Fibroblast of lung (primary cell): ENCODE measurements around the gene NRBP1. TPM values are rescaled to one million over a fixed set of nuclear protein-coding genes. Genes with fewer than 3 reads are reported as not detected.

Experiments used
- DNase-seq, 2 donors: peaks; one replicate each; pipeline versions ENCODE4 v3.0.0 to v3.0.0-alpha.2; 2010; ENCODE audit warnings: low read depth in 2 of 2
- H2AFZ ChIP-seq: 2 replicates; pipeline ENCODE4 v1.5.1; 2012; ENCODE audit warnings: low read length, control low read depth, inconsistent platforms
- H3K27ac ChIP-seq: 2 replicates; pipeline ENCODE4 v1.5.1; 2011; ENCODE audit warnings: low read length, control low read depth; ENCODE audit not compliant: insufficient read depth
- H3K27me3 ChIP-seq: 2 replicates; pipeline ENCODE4 v1.5.1; 2011; ENCODE audit warnings: mild to moderate bottlenecking, low read length; ENCODE audit not compliant: control insufficient read depth, insufficient read depth
- H3K36me3 ChIP-seq: 2 replicates; pipeline ENCODE4 v1.5.1; 2011; ENCODE audit warnings: low read length; ENCODE audit not compliant: control insufficient read depth, insufficient read depth
- H3K4me1 ChIP-seq: 2 replicates; pipeline ENCODE4 v1.5.1; 2011; ENCODE audit warnings: low read length; ENCODE audit not compliant: control insufficient read depth, insufficient read depth; ENCODE audit errors: extremely low read depth
- H3K4me2 ChIP-seq: 2 replicates; pipeline ENCODE4 v1.5.1; 2011; ENCODE audit warnings: low read length, control low read depth; ENCODE audit not compliant: insufficient read depth; ENCODE audit errors: extremely low read depth
- H3K4me3 ChIP-seq, 4 experiments: fragments of 200-600 bp in 1 of 4; sonication (generic) in 1 of 4; replicated peaks in 1 of 4; 2 replicates each; pipeline ENCODE4 v1.5.1; 2011 to 2016; ENCODE audit warnings: low read length in 4 of 4, low read depth in 3 of 4, mild to moderate bottlenecking in 3 of 4, control low read depth in 2 of 4, inconsistent platforms in 1 of 4, mixed read lengths in 1 of 4; ENCODE audit not compliant: insufficient read depth in 1 of 4; ENCODE audit errors: control extremely low read depth in 1 of 4
- H3K79me2 ChIP-seq: 2 replicates; pipeline ENCODE4 v1.5.1; 2012; ENCODE audit warnings: mild to moderate bottlenecking, low read length, inconsistent platforms; ENCODE audit not compliant: control insufficient read depth, insufficient read depth
- H3K9ac ChIP-seq: 2 replicates; pipeline ENCODE4 v1.5.1; 2011; ENCODE audit warnings: mild to moderate bottlenecking, low read length, control low read depth; ENCODE audit not compliant: insufficient read depth
- H3K9me3 ChIP-seq: 2 replicates; pipeline ENCODE4 v1.5.1; 2012; ENCODE audit warnings: low read depth, low read length; ENCODE audit not compliant: control insufficient read depth, insufficient read depth
- H4K20me1 ChIP-seq: 2 replicates; pipeline ENCODE4 v1.5.1; 2011; ENCODE audit warnings: low read length; ENCODE audit not compliant: control insufficient read depth, insufficient read depth; ENCODE audit errors: extremely low read depth
- CTCF ChIP-seq, 2 donors: IDR thresholded peaks in 1 of 2; conservative IDR thresholded peaks in 1 of 2; 1 replicate in 1 of 2; 2 replicates in 1 of 2; pipeline ENCODE4 v1.5.1; 2011 to 2012; ENCODE audit warnings: low read length in 2 of 2, control low read depth in 1 of 2, inconsistent platforms in 1 of 2, low read depth in 1 of 2, mild to moderate bottlenecking in 1 of 2
- EZH2 ChIP-seq: IDR thresholded peaks from 2 replicates; pipeline ENCODE4 v1.5.1; 2012; ENCODE audit warnings: low read length, control low read depth, mild to moderate bottlenecking; ENCODE audit errors: missing control alignments
- polyA plus RNA-seq, 2 donors: library from polyadenylated mRNA; depleted of rRNA in 1 of 2; stranded (reverse) in 1 of 2; unstranded in 1 of 2; fragments of >200 nt; gene quantifications; 2 replicates each; pipeline ENCODE4 v1.2.1, GENCODE V29; 2011 to 2012; ENCODE audit warnings: missing spikeins in 1 of 2
- total RNA-seq: library from RNA; depleted of rRNA; stranded (reverse); fragments of >200 nt; gene quantifications from 2 replicates; pipeline ENCODE4 v1.2.1, GENCODE V29; 2014

NRBP1 gene
- total and polyA plus RNA-seq, 2 donors (not counting 1 experiment from before 2014, with no cell fraction given): 77.5 to 192 TPM

GRCh38 chr2:27407798-27408491 lies 20.5 kb upstream of the NRBP1 start:
- Histone ChIP-seq H3K4me2 (peak overlapping the region; percentile 82), H3K27me3 (no peaks in the 10 kb centered on the region), H3K36me3 (no peaks in the 10 kb centered on the region), H4K20me1 (no peaks in the 10 kb centered on the region), H3K9me3 (no peaks in the 10 kb centered on the region), H2AFZ (no peak overlapping the region), H3K27ac (no peak overlapping the region), H3K4me1 (no peaks in the 10 kb centered on the region), H3K79me2 (peaks cover 58% of the 10 kb centered on the region), H3K9ac (no peak overlapping the region), H3K4me3 (peak overlapping the region; percentile 85 to 95 (median 88))
- TF ChIP-seq CTCF (conservative IDR thresholded peaks at IDR 0.05 in 1 of 2, IDR thresholded peaks at IDR 0.05 in 1 of 2; ENCODE audit: low read depth in 1 of 2, low read length in 2 of 2) (peak; percentile 63), EZH2 (no peak)
- peak; percentile 46 to 70 for DNase-seq

GRCh38 chr2:27408601-27409320 lies 19.7 kb upstream of the NRBP1 start:
- Histone ChIP-seq H4K20me1 (no peaks in the 10 kb centered on the region), H3K79me2 (peaks cover 50% of the 10 kb centered on the region), H3K9ac (peak overlapping the region; percentile 85), H3K4me1 (no peaks in the 10 kb centered on the region), H3K27ac (peak overlapping the region; percentile 83), H3K4me3 (peak overlapping the region; percentile 85 to 95 (median 88)), H2AFZ (peak overlapping the region; percentile 47), H3K9me3 (no peaks in the 10 kb centered on the region), H3K27me3 (no peaks in the 10 kb centered on the region), H3K4me2 (peak overlapping the region; percentile 82), H3K36me3 (no peaks in the 10 kb centered on the region)
- TF ChIP-seq CTCF (conservative IDR thresholded peaks at IDR 0.05 in 1 of 2, IDR thresholded peaks at IDR 0.05 in 1 of 2; ENCODE audit: low read depth in 1 of 2, low read length in 2 of 2) (no peak), EZH2 (no peak)
- DNase-seq: peak in 1 of 2 donors; percentile 3

- Histone ChIP-seq H3K27me3 (no peaks in the 10 kb centered on the region), H3K36me3 (no peaks in the 10 kb centered on the region), H3K4me3 (peak within 1 kb of the TSS; percentile 85 to 95 (median 88)), H3K9ac (peak within 1 kb of the TSS; percentile 85), H2AFZ (peak within 1 kb of the TSS; percentile 94), H3K79me2 (peaks cover 42% of the 10 kb centered on the region), H4K20me1 (no peaks in the 10 kb centered on the region), H3K4me1 (no peaks in the 10 kb centered on the region), H3K9me3 (no peaks in the 10 kb centered on the region), H3K27ac (peak within 1 kb of the TSS; percentile 83), H3K4me2 (peak within 1 kb of the TSS; percentile 92)
- DNase-seq: peak; percentile 88 to 89
- TF ChIP-seq CTCF (conservative IDR thresholded peaks at IDR 0.05 in 1 of 2, IDR thresholded peaks at IDR 0.05 in 1 of 2; ENCODE audit: low read depth in 1 of 2, low read length in 2 of 2) (no peak), EZH2 (no peak)
These were observed 18.9 kb upstream of the NRBP1 start, which contains the start of gene PPM1G for GRCh38 chr2:27409321-27410073. TSS of gene PPM1G (minus strand) at chr2:27409591. CDS start at chr2:27409422, 169 bp downstream.
